ENCODE results near the gene TRPV5.

- TF ChIP-seq CTCF (IDR thresholded peaks at IDR 0.05; ENCODE audit: poor library complexity) (no peak), EZH2 (IDR thresholded peaks at IDR 0.05; ENCODE audit: borderline replicate concordance) (no peak)
Measured at GRCh38 chr7:142914121-142914520, 19.4 kb downstream of the TRPV5 start.

Measured in hepatocyte (in vitro differentiated cells).